ENCODE data around the gene FAM234B.

Gene FAM234B

DNA sequence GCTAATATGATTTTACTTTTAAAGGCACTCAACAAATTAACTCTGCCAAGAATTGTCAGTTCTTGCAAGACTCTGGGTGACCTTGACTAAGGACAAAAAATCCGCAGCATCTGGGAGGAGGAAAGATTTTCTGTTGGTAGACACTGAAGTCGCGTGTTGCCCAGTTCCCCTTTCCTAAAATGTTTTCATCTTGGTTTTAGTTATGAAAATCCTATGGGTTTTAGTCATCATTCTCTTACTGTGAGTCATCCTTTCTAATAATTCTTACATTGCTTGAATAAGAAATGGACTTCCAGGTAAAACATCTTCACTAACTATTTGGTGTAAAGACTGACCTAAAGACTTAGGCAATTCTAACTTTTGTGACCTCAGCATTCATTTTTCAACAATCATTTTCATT lies 50.2 kb downstream of the FAM234B start:
- no peak for DNase-seq

DNA sequence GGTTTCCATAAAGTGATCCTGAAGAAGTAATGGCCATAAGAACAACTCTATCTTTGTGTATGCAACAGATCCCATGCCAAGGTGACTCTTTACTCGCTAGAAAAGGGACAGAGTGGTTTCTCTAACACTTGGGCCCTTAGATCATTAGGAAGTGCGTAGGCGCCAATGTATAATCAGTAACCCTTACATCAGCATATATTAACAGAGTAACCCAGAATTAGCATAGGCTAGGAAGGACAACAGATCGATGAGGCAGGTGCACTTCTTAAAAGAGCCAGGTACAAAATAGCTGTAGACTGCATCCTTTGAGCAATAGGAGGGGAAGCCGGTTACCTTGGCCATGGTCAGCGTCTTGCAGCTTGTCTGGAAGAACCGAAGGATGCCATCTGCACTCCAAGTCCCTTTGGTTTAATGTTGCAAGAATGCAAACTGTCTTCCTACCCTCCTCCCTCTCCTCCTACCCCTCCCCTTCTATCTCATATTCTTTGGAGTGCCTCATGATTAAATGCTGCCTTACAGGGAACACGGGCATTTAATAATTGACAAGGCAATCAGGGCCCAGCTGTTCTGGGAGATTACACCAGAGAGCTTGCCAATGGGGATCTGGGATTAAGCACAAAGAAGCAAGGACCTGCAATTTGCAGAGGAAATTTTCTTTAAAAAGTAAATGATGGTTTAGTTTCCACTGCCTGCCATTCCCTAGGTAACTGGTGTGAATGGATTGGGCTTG lies 51.2 kb downstream of the FAM234B start:
- DNase-seq: no peak

DNA sequence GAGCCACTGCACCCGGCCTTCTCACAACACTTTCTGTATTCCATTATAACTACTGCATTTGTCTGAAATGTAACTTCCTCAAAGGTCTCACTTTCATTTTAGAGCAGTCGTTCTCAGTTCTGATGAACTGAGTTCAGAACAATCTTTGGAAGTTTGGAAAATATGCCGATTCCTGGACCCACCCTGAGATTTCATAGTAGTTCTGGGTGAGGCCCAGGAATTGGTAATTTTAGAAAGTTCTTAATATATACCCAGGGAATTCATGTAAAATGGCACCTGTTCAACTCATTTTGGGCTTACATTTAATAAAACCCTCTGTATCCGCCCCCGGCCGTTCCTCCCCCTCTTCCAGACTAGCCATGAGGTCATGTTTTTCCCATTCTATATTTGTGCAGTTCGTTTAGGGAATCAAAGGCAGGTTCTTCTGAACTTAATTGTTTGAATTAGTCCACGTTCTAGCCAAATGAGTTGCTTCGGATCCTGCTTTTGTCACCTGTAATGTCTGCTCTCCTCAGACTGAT lies 53.4 kb downstream of the FAM234B start:
- no peak for DNase-seq

DNA sequence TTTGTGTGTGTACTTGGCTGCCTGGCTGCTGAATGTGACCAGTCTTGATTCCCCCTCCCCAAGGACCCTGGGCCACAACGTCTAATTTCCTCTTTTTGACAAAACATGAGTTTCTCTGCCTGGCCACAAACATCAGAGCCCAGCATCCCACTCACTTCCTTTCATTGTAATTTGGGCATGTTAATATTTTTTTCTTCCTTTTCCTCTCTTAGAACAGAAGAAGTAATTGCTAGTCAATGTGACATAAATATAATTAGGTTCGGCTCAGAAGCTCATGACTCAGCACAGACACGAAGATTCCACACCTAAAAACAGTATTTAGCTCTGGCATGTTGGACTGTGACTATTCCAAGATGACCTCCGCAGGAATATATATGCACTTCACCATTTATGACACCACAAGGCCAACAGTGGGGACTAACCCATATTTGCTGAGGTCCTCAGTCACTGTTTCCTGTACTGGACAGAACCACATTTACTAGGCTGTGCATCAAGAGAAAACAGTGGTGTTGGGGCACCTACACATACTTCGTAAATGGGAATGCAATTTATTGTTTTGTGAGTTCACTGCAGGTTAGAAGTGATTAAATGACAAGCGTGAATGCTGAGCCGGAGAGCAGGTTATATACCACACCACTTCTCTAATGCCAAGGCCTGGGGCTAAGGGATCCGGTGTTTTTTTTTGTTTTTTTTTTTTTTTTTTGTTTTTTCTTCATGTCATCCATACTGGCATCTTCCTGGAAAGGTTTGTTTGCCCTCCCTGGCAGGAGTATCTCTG lies 55.1 kb downstream of the FAM234B start:
- no peak for DNase-seq

DNA sequence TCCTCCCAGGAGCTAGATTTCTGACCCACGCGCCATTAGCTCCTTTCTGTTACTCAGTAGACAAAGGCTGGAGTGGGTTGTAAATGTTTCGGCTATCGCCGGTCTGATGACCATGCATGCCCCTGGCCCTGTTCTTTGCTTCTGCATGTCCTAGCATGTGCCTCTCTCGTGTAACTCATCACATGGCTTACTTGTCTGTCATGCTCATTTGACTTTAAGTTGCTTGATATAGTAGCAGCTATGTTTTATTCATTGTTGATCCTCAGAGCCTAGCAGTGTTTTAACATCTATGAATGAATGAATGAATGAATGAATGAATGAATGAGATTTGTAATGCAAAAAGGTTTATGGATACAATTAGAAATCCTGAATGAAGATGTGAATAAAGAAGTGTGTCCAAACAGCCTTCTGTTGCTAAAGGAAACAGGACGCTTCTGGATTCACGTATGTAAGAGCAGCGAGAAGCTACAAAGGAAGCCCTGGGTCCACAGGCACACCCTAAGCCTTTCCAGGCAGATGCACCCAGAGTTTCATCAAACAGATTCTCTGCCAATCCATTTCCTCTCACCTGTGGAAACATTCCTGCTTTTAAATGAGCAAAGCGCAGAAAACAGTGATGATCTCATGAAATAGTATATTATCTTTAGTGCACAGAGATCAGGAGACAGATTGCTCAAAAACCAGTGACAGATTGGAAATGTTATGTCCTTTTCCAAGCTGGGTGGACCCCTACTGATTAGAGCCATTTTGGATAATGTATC lies 55.8 kb downstream of the FAM234B start:
- no peak for DNase-seq

DNA sequence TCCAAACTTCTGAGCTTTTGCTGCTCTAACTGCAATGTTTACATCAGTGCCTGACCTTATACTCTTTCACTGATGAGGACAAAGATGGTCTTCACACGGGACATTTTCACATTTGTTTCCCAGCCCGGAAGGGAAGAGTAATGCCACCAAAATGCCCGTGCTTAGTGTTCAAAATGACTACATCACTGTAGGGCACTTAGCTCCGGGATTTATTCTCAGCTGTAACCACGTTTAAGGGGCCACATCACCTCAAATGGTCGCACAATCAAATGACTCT lies 56.4 kb downstream of the FAM234B start:
- DNase-seq: no peak

DNA sequence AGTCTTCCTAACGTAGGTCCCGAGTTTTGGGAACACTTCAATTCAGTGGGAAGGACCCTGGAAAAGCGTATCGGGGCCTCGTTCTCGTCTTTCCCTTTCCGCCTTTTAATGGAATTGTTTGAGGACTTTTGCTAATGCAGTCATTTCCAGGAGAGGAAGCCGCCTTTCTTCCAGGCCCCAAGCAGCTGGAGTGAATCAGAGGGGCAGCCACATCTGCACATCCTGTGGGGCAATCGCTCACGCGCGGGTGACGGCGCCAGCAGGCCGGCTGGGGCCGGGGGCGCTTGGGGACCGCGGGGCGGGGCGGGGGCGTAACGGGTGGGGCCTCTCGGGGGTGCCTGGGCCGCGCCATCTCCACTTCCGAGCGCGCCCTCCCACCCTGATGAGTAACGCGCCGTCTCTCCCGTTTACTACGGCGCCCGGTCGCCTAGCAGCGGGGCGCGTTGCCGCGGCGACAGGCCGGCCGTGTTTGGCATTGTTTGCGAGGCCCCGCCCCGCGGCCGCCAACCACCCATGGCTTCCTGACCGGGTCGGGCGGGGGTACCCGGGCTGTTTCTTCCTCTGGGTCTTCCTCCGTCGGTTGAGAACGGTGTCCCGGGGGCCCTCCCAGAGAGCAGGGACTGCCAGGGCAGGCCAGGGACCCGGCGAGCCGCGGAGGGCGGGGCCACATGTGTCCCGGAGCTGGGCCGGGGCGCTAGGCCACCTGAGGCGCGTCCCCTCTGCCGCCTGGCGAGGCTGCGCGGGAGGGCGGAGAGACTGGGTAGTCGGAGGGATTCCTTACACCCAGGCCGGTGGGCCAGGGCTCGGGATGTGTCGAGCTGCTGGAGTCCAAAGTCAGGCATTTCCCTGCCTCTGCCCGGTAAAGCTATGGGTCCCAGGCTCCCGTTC lies 56.9 kb downstream of the FAM234B start:
- DNase-seq: peak; percentile 82 to 91

DNA sequence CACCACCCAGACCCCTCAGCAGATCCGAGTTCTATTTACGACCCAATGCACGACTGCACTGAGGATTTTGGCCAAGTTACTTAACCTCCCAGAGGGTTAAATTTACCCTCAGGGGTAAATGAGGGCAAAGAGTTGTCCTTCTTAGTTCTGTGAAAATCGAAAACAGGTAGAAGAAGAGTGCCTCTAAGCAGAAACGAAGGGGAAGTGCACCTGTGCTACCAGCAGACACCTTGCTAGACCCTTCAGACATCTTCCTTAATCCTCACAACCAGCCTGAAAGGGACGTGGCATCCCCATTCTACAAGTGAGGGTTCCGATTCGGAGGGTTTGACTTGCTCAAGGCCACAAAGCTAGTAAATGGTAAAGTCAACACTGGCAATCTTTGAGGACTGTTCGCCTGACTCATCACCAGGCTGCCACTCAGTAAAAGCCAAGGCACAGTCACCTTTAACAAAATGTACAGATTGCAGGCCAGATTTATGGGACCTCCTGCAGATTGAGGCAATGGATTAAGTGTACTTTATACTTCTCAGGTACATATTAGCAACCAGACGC lies 57.7 kb downstream of the FAM234B start:
- peak in 1 of 2 experiments; percentile 17 for DNase-seq

DNA sequence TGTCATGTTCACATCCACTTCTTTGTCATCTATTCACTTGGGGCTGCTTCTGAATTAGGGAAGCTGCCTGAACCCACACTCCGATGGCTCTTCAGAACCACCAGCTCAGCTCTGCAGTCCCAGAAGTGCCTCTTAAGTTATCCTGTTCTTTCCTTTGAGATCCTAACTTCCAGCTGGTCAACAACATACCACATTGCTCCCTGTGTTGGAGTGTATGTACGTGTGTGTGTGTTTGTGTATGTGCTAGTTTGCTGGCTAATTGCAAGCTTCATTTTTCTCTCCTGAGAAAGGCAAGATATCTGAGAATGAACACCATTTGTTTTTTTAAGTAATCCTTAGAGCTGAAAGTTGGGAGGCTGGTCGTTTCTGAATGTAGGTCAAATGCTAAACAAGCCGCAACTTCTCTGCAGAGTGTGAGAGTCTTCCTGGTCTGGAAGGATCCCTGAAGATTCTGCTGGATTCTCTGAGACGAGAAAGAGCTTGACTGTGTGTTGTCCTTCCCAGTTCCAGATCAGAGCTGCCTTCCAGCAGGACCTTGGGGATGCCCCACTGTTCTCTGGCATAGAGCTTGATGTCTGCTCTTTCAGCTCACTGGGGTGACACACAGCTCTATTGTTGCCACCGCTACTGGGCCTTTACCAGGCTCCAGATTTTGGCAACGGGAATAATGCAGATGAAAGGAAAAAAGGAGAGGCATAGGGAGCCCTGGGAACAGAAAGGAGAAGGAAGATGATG lies 58.4 kb downstream of the FAM234B start:
- no peak for DNase-seq

DNA sequence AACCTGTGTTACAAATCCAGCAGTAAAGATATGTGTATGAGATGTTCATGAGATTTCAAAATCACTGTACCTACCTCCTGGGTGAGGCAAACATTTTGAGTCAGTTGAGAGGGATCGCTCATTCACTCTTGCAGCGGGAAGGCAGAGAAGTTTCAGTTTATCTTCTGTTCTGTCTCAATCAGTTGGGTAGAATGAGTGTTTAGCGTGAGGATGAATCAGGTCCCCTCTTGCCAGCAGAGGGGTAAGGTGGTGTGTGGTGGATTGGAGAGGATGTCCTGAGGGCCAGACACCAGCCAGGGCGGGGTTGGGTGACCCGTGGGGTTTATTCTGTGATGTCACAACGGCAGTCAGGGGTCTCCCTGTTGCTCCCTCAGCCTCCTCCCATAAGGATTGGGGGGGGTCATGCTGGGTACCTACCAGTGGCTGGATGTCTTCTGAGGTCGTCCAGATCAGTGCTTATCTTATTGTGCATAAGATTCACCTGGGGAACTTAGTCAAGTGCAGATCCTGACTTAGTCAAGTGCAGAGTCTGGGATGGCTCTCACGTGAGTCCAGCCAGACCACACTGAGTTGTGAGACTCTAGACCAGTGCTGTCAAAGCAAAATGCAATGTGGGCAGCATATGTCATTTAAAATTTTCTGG lies 59.3 kb downstream of the FAM234B start, which contains the start of gene GSG1:
Gene GSG1 (minus strand): TSS at position 277 of the 643 bp plus-strand sequence. CDS start 155 bp downstream, at position 122.
- no peak for DNase-seq

DNA sequence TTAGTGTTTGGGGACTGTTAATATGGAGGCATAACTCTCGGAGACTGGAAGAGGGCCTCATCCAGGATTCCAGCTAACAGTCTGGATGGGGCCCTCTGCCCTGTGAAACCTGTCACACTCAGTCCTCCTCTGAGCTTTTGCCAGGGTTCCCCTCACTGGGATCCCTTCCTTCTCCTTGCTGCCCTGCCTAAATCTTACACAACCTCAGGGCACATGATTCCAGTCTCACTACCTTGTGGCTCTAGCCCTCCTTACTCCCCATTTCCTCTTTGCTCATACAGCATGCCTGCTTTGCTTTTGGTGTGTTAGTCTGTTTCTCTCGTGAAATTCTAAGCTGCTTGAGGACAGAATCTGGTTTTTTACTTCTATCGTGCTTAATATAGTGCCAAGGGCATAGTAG lies 60.2 kb downstream of the FAM234B start:
- no peak for DNase-seq

DNA sequence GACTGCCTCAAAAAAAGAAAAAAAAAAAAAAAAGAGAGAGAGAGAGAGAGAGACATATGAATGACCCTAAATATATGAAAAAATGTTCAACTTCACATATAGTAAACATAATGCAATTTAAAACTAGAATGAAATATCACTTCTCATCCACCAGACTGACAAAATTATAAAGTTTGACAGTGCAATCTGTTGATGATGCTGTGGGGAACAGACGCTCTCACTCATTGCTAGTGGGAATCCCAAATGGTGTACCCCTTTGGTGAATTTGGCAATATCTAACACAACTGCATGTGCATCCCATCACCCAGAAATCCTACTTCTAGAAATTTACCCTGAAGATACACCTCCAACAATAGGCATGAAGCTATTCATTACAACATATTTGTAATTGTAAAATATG lies 61.6 kb downstream of the FAM234B start:
- DNase-seq: no peak

DNA sequence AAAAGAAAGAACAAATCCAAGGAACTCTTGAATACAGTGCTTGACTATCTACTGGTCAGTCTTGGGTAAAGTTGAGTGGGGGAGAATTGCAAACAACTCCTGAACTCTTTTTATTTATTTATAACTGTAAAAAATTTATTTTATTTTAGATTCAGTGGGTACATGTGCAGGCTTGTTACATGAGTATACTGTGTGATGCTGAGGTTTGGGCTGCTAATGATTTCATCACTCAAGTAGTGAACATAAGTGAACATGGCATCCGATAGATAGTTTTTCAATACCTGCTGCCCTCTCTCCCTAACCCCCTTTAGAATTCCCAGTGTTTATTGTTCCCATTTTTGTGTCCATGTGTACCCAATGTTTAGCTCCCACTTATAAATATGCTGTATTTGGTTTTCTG lies 62.5 kb downstream of the FAM234B start:
- no peak for DNase-seq

DNA sequence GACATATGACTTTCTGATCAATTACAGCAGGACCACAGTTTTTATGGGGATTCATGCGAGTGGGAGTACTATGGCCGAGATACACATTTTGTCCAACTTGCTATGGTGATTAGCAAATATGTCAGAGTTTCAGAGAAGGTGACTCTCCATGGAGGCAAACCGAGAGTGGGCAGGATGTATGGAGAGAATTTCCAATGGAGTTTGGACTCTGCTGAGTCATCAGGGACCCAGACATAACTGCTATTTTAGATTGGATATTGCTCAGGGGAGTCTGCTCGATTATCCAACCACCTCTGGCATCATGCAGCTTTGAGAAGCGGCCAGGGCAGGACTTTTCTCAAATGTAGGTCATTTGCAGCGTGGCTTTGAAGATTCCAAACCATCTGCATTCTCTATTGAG lies 68.8 kb downstream of the FAM234B start:
- DNase-seq: no peak

DNA sequence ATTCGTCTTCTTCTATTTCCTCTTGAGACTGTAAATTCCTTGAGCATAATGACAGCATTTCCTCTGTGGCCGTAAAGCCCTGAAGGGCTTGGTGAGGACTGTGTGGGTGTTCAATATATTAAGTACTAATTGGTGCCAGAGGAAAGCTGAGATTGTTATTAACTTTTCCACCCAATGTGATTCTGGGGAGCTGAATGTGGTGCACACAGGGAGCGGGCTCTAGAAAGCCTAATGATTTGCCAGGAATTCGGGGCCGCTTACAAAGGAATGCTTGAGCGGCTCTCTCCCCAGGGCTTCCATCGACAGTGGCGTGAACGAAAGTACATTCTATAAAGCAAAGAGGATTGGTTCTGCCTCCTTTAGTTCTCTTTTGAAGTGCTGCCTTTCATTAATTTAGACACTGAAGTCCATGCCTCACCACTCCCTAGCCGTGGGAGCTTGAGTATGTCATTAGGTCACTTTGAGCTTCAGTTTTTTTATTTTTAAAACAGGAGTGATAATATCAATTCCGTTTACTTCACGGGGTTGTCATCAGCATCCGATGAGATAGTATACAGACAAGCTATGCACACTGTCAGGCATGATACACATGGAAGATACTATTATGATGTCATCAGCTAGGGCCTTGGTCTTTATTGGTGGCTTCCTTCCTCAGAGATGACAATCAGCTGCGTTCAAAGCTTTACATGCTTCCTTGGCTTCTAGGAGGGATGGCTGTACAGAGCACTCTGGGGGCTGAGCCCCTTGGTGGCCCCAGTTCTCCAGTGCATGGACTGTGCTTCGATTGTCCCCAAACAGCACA lies 70.3 kb downstream of the FAM234B start:
- DNase-seq: no peak

DNA sequence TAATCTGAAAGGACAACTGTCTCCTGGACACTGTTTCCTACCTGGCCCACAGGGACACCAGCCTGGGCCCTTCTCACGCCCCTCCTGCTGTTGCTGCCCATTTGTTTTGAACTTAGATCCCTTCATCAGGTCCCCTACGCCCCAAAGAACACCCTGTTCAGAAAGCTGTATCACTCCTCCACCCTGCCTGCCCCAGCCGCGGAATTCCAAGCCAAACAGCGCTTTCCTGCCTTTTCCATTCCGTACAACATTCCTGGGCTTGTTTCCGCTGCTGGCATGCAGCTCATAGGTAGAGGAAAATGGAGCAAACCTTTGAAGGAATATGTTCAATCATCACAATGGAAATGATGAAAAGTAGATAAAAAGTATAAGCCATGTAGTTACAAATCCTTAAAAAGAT lies 72.1 kb downstream of the FAM234B start:
- no peak for DNase-seq

DNA sequence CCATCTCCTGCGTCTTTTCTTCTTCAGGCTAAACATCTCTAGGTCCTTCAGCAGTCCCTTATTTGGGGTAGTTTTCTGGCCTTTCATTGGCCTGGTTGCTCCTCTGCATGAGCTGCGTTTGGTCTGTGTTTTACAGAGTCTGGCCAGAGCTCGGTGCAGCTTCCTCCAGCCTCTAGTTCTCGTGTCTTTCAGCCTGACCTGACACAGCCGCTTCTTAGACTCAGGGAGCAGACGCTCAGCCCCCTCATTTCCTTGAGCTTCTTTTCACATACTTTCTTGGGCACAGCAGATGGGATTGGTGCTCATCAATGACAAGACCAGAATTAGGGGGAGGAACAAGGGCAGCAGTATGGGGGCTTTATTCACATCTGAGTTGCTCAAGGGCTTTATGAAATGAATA lies 72.8 kb downstream of the FAM234B start:
- no peak for DNase-seq

DNA sequence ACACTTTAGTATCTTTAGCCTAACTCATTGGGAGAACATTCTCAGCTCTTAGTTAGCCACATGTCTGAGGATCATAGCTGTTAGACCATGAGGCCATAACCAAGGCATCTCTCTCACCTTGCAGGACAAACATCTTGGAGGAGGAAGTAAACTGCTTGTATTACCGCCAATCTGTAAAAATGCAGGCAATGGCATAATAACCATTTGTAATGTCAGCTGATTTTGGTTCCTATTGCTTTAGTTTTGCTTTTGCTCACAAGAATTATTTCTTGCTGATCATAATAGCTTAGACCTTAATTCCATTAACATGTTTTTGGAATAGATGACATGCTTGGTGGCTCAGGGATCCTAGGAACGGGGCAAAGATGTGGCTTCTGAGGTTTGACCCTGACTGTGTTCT lies 75.6 kb downstream of the FAM234B start:
- no peak for DNase-seq

DNA sequence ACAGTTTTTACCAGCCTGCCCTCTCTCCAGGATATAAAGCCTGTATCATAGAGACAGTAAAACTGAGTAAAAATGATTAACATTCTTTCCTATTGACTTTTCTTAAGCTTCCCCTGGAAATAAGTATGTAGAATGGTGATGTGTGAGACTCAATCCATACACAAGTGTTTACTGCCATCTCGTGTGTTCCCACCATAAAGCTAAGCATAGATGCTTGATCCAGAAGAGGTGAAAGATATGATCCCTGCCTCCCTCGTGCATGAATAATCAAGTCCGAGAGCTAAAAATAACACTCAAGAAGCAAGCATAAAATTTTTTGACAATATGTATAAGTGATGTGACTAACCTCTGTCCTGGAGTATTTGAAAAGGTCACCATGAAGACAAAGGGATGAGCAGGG lies 76.2 kb downstream of the FAM234B start:
- no peak for DNase-seq

DNA sequence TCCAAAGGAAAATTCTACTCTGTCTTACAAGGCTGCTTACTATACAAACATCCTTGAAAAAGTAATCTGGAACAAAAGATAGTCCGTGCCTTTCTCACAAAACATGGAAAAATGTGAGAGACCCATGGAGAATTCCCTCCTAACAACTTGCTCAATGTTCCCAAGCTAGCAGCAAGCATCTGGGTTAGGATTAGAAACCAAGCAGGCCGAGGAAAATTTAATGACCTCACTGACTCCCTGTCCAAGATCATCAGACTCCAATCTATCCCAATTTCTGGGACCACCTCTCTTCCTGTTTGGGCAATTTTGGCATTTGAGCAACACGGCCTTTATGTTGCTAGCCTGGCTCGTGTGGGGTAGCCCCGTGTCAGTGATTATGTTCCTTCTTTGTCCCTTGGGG lies 77.4 kb downstream of the FAM234B start:
- DNase-seq: no peak

All from stimulated activated CD4-positive, alpha-beta T cell treated with anti-CD3 and anti-CD28 coated beads, Interleukin-4, amount 100 ng/mL, for 4 hours (primary cell).